KOPT-K1 (cell line): ENCODE data around the gene BCL2L12.
A peak's percentile ranks its signal among the peaks of the same experiment; 100 is the strongest.

ENCODE experiments used
- H3K27ac ChIP-seq: fragments of 200-600 bp; sonication (generic); 2 replicates; pipeline ENCODE4 v1.5.1; 2016; ENCODE audit warnings: antibody characterized with exemption, mild to moderate bottlenecking, low read depth, low read length; ENCODE audit not compliant: poor library complexity, severe bottlenecking
- H3K36me3 ChIP-seq: fragments of 200-600 bp; sonication (generic); 2 replicates; pipeline ENCODE4 v1.5.1; 2017; ENCODE audit warnings: antibody characterized with exemption, mild to moderate bottlenecking, low read length, moderate library complexity; ENCODE audit not compliant: insufficient read depth
- H3K9me3 ChIP-seq: fragments of 200-600 bp; sonication (generic); 2 replicates; pipeline ENCODE4 v1.5.1; 2017; ENCODE audit warnings: antibody characterized with exemption, low read length, mild to moderate bottlenecking; ENCODE audit not compliant: insufficient read depth, poor library complexity, severe bottlenecking

BCL2L12 gene

DNA sequence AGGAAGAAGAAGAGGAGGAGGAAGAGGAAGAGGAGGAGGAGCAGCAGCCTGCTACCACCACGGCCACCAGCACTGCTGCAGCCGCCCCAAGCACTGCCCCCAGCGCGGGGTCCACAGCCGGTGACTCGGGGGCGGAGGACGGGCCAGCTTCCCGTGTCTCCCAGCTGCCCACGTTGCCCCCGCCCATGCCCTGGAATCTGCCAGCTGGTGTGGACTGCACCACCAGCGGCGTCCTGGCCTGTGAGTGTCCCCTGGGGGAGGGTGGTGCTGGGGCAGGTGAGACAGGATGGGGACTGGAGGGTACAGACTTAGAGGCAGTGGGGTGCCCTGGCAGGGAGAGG lies 12.3 kb upstream of the BCL2L12 start:
- Histone ChIP-seq H3K36me3 (peaks cover 94% of the 10 kb centered on the region), H3K27ac (no peak overlapping the region), H3K9me3 (no peaks in the 10 kb centered on the region)

DNA sequence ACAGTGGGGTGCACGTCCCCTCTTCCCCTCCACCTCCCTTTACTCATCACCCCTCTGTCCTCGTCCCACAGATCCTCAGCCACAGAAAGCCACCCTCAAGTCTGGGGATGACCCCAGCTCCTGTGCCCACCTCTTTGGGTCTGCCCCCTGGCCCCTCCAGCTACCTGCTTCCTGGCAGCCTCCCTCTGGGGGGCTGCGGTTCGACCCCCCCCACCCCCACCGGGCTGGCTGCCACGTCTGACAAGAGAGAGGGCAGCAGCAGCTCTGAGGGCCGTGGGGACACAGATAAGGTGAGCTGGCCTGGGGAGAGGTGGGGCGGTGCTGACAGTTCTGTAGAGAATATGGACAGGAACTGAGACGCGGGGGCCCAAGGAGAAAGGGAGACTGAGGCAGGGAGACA lies 11.2 kb upstream of the BCL2L12 start:
- Histone ChIP-seq H3K36me3 (peaks cover 94% of the 10 kb centered on the region), H3K9me3 (no peaks in the 10 kb centered on the region), H3K27ac (no peak overlapping the region)

DNA sequence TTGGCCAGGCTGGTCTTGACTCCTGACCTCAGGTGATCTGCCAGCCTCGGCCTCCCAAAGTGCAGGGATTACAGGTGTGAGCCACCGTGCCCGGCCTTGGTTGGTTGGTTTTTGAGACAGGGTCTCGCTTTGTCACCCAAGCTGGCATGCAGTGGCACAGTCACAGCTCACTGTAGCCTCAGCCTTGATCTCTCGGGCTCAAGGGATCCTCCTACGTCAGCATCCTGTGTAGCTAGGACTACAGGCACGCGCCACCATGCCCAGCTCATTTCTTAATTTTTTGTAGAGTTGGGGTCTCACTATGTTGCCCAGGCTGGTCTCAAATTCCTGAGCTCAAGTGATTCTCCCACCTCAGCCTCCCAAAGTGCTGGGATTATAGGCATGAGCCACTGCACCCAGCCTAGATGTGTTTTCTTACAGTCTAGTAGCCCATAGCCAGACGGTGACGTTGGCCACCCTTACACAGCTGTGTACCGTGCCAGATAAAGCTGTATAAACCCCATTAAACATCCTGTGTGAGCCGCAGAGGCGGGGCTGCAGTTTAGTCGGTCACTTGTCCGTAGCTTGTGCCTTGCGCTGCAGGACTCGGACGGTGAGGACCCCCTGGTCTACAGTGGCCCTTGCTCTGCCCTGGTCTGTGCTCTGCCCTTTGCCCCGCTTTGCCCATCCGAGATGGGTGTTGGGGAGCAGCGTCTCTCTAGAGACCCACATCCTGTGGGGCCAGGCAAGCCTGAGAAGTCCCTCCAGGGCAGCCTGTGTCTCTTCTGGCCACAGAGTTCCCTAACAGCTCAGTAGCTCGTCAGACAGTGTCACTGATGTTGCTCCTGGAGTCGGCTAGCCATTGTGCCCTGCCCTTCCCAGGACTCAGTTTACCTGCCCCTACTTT lies 9.9 kb upstream of the BCL2L12 start:
- Histone ChIP-seq H3K27ac (no peak overlapping the region), H3K36me3 (peaks cover 95% of the 10 kb centered on the region)

GRCh38 chr19:49656456-49657109 lies 9.2 kb upstream of the BCL2L12 start:
- no peak overlapping the region for H3K27ac ChIP-seq
- no peaks in the 10 kb centered on the region for H3K9me3 ChIP-seq
- H3K36me3 ChIP-seq = peaks cover 96% of the 10 kb centered on the region

More for the DNA sequence above, 9.9 kb upstream of the BCL2L12 start:
- no peaks in the 10 kb centered on the region for H3K9me3 ChIP-seq

GRCh38 chr19:49657493-49658138 lies 8.1 kb upstream of the BCL2L12 start:
- Histone ChIP-seq H3K9me3 (no peaks in the 10 kb centered on the region), H3K27ac (no peak overlapping the region), H3K36me3 (peaks cover 100% of the 10 kb centered on the region)

GRCh38 chr19:49658139-49658517 lies 7.6 kb upstream of the BCL2L12 start:
- Histone ChIP-seq H3K27ac (no peak overlapping the region), H3K9me3 (no peaks in the 10 kb centered on the region), H3K36me3 (peaks cover 100% of the 10 kb centered on the region)

GRCh38 chr19:49658566-49659442 lies 6.9 kb upstream of the BCL2L12 start:
- H3K9me3 ChIP-seq = no peaks in the 10 kb centered on the region
- H3K27ac ChIP-seq = no peak overlapping the region
- peaks cover 96% of the 10 kb centered on the region for H3K36me3 ChIP-seq

DNA sequence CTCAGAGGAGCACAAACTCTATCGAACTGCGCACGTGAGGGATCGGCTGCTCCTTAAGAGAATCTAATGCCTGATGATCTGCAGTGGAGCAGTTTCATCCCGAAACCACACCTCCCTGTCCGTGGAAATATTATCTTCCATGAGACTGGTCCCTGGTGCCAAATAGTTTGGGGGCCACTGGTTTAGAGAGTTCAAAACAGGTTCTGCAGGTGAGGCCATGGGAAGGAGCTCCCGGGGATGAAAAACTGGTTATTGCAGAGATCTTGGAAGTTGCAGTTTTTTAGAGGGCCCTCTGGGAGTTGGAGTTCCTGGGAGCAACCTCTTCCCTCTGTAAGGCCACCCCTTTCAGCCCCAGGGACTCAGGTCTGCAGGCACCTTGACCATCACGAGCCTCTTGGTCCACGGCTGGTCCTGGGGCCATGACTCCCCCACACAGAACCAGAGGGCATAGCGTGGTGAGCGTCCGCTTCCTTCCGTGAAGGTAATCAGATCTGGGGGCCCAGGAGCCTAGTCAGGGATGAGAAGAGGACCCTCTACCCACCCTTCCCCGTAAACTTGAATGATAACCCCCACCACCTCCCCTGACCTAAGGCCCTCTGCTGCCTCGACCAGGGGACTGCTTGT lies 5.3 kb upstream of the BCL2L12 start:
- Histone ChIP-seq H3K9me3 (no peaks in the 10 kb centered on the region), H3K36me3 (peaks cover 80% of the 10 kb centered on the region), H3K27ac (no peak overlapping the region)

- Histone ChIP-seq H3K36me3 (peaks cover 64% of the 10 kb centered on the region), H3K27ac (no peak overlapping the region), H3K9me3 (no peaks in the 10 kb centered on the region)
Observed at GRCh38 chr19:49662011-49662410, 3.7 kb upstream of the BCL2L12 start.

DNA sequence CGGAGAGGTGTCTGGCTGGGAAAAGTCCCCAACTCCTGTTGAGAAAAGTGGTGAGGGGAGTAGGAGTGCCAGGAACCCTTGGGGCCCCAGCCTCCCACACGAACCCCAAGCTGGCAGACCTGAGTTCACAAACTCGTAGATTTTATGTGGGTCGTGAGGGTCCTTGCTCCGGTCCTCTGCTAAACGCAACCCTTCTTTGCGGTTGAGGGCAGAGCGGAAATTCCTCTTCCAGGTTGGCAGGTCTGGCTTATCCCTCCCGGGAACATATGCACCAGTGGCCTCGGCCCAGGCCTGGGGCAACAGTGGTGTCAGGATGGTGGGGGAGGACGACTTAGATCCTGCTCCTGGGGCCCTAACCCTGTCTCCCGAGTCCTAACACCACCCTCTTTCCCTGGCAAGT lies 2.5 kb upstream of the BCL2L12 start:
- H3K27ac ChIP-seq = peak overlapping the region; percentile 73
- no peaks in the 10 kb centered on the region for H3K9me3 ChIP-seq
- peaks cover 59% of the 10 kb centered on the region for H3K36me3 ChIP-seq

- peak overlapping the region; percentile 73 for H3K27ac ChIP-seq
- H3K9me3 ChIP-seq = no peaks in the 10 kb centered on the region
- H3K36me3 ChIP-seq = peaks cover 55% of the 10 kb centered on the region
Observed at GRCh38 chr19:49664171-49665035, 1.3 kb upstream of the BCL2L12 start.

DNA sequence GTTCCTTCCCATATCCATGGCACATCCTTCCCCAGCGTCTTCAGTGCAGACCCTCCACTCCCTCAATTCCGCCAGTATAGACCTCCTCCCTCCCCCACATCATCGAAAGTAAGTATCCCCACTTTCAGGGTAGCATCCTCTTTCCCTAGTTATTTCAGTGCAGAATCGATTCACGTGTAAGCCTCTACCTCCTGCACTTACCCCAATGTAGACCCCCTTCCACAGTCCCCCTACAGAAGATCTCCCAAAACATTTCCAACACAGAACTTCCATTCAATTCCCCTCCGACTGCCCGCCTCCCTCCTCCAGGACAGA lies 740 bp upstream of the BCL2L12 start:
- no peaks in the 10 kb centered on the region for H3K9me3 ChIP-seq
- peak overlapping the region; percentile 73 for H3K27ac ChIP-seq
- H3K36me3 ChIP-seq = peaks cover 55% of the 10 kb centered on the region

GRCh38 chr19:49666120-49666444 lies 349 bp downstream of the BCL2L12 start:
- no peaks in the 10 kb centered on the region for H3K9me3 ChIP-seq
- peak overlapping the region; percentile 73 for H3K27ac ChIP-seq
- H3K36me3 ChIP-seq = peaks cover 54% of the 10 kb centered on the region

- Histone ChIP-seq H3K9me3 (no peaks in the 10 kb centered on the region), H3K36me3 (peaks cover 52% of the 10 kb centered on the region), H3K27ac (no peak overlapping the region)
Observed at GRCh38 chr19:49667473-49667872, 1.7 kb downstream of the BCL2L12 start.
